PC-9 (cell line): ENCODE data around the gene EMC6. TPM values are rescaled to one million over a fixed set of nuclear protein-coding genes. Genes with fewer than 3 reads are reported as not detected.
"Not testable (repeated sequence)": the region's sequence is repeated elsewhere in the genome, so short reads cannot be mapped to it uniquely, and the experiment has no call there.

Source experiments
- BruUV-seq: library from RNA; stranded (reverse); fragments of 400-500 nt; replicated peaks from 2 replicates; lab custom pipeline; 2021; lab: Mats Ljungman, UMichigan
- CTCF ChIA-PET: fragments of 300-600 bp; sonication (Branson Sonifier 250); formaldehyde crosslinking; loops from one replicate; lab custom pipeline; 2022; ENCODE audit warnings: antibody characterized with exemption; lab: Charles Lee
- POLR2A ChIA-PET: fragments of 300-600 bp; sonication (Branson Sonifier 250); formaldehyde crosslinking; loops from one replicate; lab custom pipeline; 2022; ENCODE audit warnings: antibody characterized with exemption; ENCODE audit not compliant: unreplicated experiment; lab: Charles Lee
- DNase-seq, 2 experiments: peaks; one replicate each; pipeline versions ENCODE4 v3.0.0 to v3.0.0-alpha.2; 2015 to 2022; ENCODE audit warnings: mixed read lengths in 1 of 2
- H2AFZ ChIP-seq: fragments of 200-600 bp; sonication (generic); 2 replicates; pipeline ENCODE4 v1.8.1; 2017; ENCODE audit warnings: antibody characterized with exemption
- H3F3A ChIP-seq: fragments of 200-600 bp; sonication (generic); 2 replicates; pipeline ENCODE4 v1.8.1; 2017; ENCODE audit warnings: antibody characterized with exemption, mild to moderate bottlenecking, low read depth; ENCODE audit not compliant: insufficient read depth
- H3K27ac ChIP-seq: fragments of 200-600 bp; sonication (generic); 2 replicates; pipeline ENCODE4 v1.6.1; 2016; ENCODE audit warnings: mixed run types
- H3K27me3 ChIP-seq: fragments of 200-600 bp; sonication (generic); 2 replicates; pipeline ENCODE4 v1.6.1; 2016; ENCODE audit warnings: low read depth, mixed run types; ENCODE audit not compliant: insufficient read depth
- H3K36me3 ChIP-seq: fragments of 200-600 bp; sonication (generic); 2 replicates; pipeline ENCODE4 v1.6.1; 2016; ENCODE audit warnings: low read depth, mixed run types
- H3K4me1 ChIP-seq: fragments of 200-600 bp; sonication (generic); replicated peaks from 2 replicates; pipeline ENCODE4 v1.6.1; 2016; ENCODE audit warnings: mixed run types; ENCODE audit not compliant: insufficient read depth
- H3K4me2 ChIP-seq: fragments of 200-600 bp; sonication (generic); 2 replicates; pipeline ENCODE4 v1.6.1; 2017; ENCODE audit warnings: mixed run types
- H3K4me3 ChIP-seq: fragments of 200-600 bp; sonication (generic); 2 replicates; pipeline ENCODE4 v1.6.1; 2016; ENCODE audit warnings: mixed run types
- H3K79me2 ChIP-seq: fragments of 200-600 bp; sonication (generic); 2 replicates; pipeline ENCODE4 v1.6.1; 2017; ENCODE audit warnings: low read depth, mixed run types
- H3K9me2 ChIP-seq: fragments of 200-600 bp; sonication (generic); 2 replicates; pipeline ENCODE4 v1.8.1; 2017; ENCODE audit warnings: mild to moderate bottlenecking; ENCODE audit not compliant: insufficient read depth
- H3K9me3 ChIP-seq: fragments of 200-600 bp; sonication (generic); 2 replicates; pipeline ENCODE4 v1.8.1; 2016; ENCODE audit warnings: low read depth; ENCODE audit not compliant: insufficient read depth
- H4K20me1 ChIP-seq: fragments of 200-600 bp; sonication (generic); 2 replicates; pipeline ENCODE4 v1.8.1; 2017; ENCODE audit not compliant: insufficient read depth
- CTCF ChIP-seq: fragments of 200-600 bp; sonication (generic); conservative IDR thresholded peaks from 2 replicates; pipeline ENCODE4 v1.6.1; 2017; ENCODE audit warnings: mixed run types, antibody characterized with exemption, mild to moderate bottlenecking, moderate library complexity
- EZH2 ChIP-seq: fragments of 200-600 bp; sonication (generic); IDR thresholded peaks from 2 replicates; pipeline ENCODE4 v1.8.0; 2017; ENCODE audit warnings: antibody characterized with exemption, low read depth
- intact Hi-C: fragments of 100-400 bp; cut with micrococcal nuclease; formaldehyde crosslinking; loops from one replicate; pipeline ENCODE4 v1.10.0; 2022; ENCODE audit not compliant: unreplicated experiment
- total RNA-seq: library from RNA; stranded (reverse); gene quantifications from 2 replicates; pipeline ENCODE4 v1.2.3, GENCODE V29; 2021

Gene EMC6
- total RNA-seq, 1 experiment from 2014 or later = 89.9 TPM

- no peaks in the 10 kb centered on the region for H3K4me1 ChIP-seq
- H2AFZ ChIP-seq = no peak overlapping the region
- H4K20me1 ChIP-seq = no peaks in the 10 kb centered on the region
- H3K27ac ChIP-seq = no peak overlapping the region
- CTCF ChIA-PET = no interaction called here
- intact Hi-C loops = no loop called here
- no peaks in the 10 kb centered on the region for H3K36me3 ChIP-seq
- no peak overlapping the region for H3K4me2 ChIP-seq
- no peak overlapping the region for H3K4me3 ChIP-seq
- peaks cover 9% of the 10 kb centered on the region; the same call in 1 of the 2 replicates for H3K79me2 ChIP-seq
- POLR2A ChIA-PET = no interaction called here
- TF ChIP-seq EZH2 (no peak), CTCF (no peak)
- H3K9me3 ChIP-seq = no peaks in the 10 kb centered on the region
- H3K27me3 ChIP-seq = no peaks in the 10 kb centered on the region
- DNase-seq = no peak
- no peaks in the 10 kb centered on the region for H3K9me2 ChIP-seq
- H3F3A ChIP-seq = no peaks in the 10 kb centered on the region
- no TSS peak for BruUV-seq
Observed at GRCh38 chr17:3699951-3700350, 31.3 kb downstream of the EMC6 start.

DNA sequence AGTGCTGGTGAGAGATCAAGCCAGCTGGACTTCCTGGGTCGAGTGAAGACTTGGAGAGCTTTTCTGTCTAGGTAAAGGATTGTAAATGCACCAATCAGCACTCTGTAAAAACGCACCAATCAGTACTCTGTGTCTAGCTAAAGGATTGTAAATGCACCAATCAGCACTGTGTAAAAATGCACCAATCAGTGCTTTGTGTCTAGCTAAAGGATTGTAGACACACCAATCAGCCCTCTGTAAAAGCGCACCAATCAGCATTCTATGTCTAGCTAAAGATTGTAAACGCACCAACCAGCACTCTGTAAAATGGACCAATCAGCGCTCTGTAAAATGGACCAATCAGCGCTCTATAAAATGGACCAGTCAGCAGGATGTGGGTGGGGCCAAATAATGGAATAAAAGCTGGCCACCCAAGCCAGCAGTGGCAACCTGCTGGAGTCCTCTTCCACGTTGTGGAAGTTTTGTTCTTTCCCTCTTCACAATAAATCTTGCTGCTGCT lies 33.5 kb downstream of the EMC6 start:
- H3K79me2 ChIP-seq, H3K4me1 ChIP-seq, POLR2A ChIA-PET, BruUV-seq, H2AFZ ChIP-seq, H3K4me2 ChIP-seq, H3K27me3 ChIP-seq, DNase-seq, H3K9me2 ChIP-seq, intact Hi-C loops, H4K20me1 ChIP-seq, H3K27ac ChIP-seq, H3F3A ChIP-seq, H3K36me3 ChIP-seq, H3K9me3 ChIP-seq, H3K4me3 ChIP-seq: not testable (repeated sequence)
- CTCF ChIA-PET = interaction anchor here (0.5 to 0.6 kb wide), 2 partner anchors 36 to 776 kb away, joined by 5 to 6 read pairs; no protein-coding TSS in a partner anchor

DNA sequence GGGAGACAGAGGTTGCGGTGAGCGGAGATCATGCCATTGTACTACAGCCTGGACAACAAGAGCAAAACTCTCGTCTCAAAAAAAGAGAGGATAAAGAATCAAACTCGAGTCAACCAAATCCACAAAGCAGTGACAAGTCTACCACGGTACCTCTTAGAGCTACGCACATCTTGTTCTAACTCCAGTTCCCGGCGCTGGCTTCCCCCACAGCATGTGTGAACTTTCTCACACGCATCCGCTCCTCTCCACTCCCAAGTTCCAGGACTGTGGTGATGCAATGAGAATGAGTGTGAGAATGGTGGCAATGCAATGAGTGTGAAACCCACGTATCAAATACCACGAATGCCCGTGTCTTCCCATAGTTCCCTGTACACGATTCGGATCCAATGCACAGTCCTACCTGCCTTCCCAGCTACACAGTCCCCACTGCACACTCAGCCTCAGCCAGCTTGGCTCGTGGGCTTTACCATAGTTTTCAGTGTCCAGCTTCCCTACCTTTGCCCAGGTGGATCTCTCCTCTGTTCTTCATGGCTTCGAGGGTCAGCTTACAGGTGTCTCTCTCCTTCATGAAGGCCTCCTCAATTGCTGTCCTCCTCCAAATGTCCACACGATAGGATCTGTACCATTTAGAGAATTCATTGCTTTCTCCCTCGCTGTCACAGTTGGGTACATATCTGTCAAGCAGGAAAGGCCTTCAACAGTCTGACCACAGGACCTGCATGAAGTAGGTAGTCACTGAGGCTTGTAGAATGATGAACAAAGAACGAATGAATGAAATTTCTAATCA lies 36.5 kb downstream of the EMC6 start:
- Histone ChIP-seq H3K9me3 (no peaks in the 10 kb centered on the region), H3K4me2 (no peak overlapping the region), H3K9me2 (no peaks in the 10 kb centered on the region; the same call in 1 of the 2 replicates), H3K4me1 (no peaks in the 10 kb centered on the region), H2AFZ (no peak overlapping the region), H3K27ac (no peak overlapping the region), H3K36me3 (no peaks in the 10 kb centered on the region), H3F3A (0 out of 2 replicates have a peak, but pooled peaks cover 5% of the 10 kb centered on the region), H3K27me3 (no peaks in the 10 kb centered on the region), H3K79me2 (no peaks in the 10 kb centered on the region), H4K20me1 (no peaks in the 10 kb centered on the region), H3K4me3 (no peak overlapping the region)
- CTCF ChIA-PET = no interaction called here
- BruUV-seq = no TSS peak
- TF ChIP-seq CTCF = no peak
- intact Hi-C loops = no loop called here
- POLR2A ChIA-PET = no interaction called here
- DNase-seq = no peak

DNA sequence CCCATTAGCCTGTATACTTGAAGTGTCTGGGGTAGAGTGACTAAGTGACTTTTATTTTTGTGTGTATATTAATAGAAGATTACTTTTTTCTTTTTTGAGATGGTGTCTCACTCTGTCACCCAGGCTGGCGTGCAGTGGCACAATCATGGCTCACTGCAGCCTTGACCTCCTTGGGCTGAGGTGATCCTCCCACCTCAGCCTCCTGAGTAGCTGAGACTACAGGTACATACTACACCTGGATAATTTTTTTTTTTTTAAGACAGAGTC lies 37.0 kb downstream of the EMC6 start:
- DNase-seq, H3K9me3 ChIP-seq, H3K4me3 ChIP-seq, POLR2A ChIA-PET, BruUV-seq, H3K4me1 ChIP-seq, H3K27ac ChIP-seq, H3K9me2 ChIP-seq, H3F3A ChIP-seq, H4K20me1 ChIP-seq, H3K79me2 ChIP-seq, H3K4me2 ChIP-seq, H2AFZ ChIP-seq, intact Hi-C loops, CTCF ChIA-PET, H3K36me3 ChIP-seq, H3K27me3 ChIP-seq: not testable (repeated sequence)
